K562 (cell line): ENCODE data around the gene ADAMTS14. TPM values are rescaled to one million over a fixed set of nuclear protein-coding genes. Genes with fewer than 3 reads are reported as not detected.
A peak's percentile ranks its signal among the peaks of the same experiment; 100 is the strongest.

Source experiments
- CEBPG ChIP-seq, 3 experiments: fragments of 200-800 bp in 1 of 3; sonication (Bioruptor generic) in 1 of 3; sonication (generic) in 1 of 3; formaldehyde crosslinking in 1 of 3; IDR thresholded peaks in 2 of 3; conservative IDR thresholded peaks in 1 of 3; 2 replicates each; pipeline versions ENCODE4 v1.6.1 to v1.8.0; 2016 to 2022; ENCODE audit warnings: missing compliant biosample characterization in 2 of 3, missing genetic modification characterization in 2 of 3, mild to moderate bottlenecking in 1 of 3, missing genetic modification reagents in 1 of 3
- CXXC5 ChIP-seq: fragments of 250-450 bp; sonication (Bioruptor Pico); IDR thresholded peaks from 2 replicates; pipeline ENCODE4 v1.8.0; 2022; ENCODE audit warnings: inconsistent platforms, mild to moderate bottlenecking, moderate library complexity
- MTF1 ChIP-seq: fragments of 250-450 bp; sonication (Bioruptor Pico); IDR thresholded peaks from 2 replicates; pipeline ENCODE4 v1.9.0; 2021; ENCODE audit warnings: moderate library complexity, mild to moderate bottlenecking, inconsistent platforms, borderline replicate concordance
- POU5F1 ChIP-seq: fragments of 150-350 bp; IDR thresholded peaks from 2 replicates; pipeline ENCODE4 v1.6.1; 2014; ENCODE audit warnings: borderline replicate concordance, low read length, low read depth, mild to moderate bottlenecking; ENCODE audit not compliant: partially characterized antibody
- SMAD1 ChIP-seq: fragments of 150-350 bp; IDR thresholded peaks from 2 replicates; pipeline ENCODE4 v1.6.1; 2014; ENCODE audit warnings: low read length, low read depth; ENCODE audit not compliant: partially characterized antibody
- SMAD4 ChIP-seq: fragments of 250-450 bp; sonication (Bioruptor Pico); conservative IDR thresholded peaks from 2 replicates; pipeline ENCODE4 v1.8.0; 2021; ENCODE audit warnings: inconsistent platforms, mild to moderate bottlenecking, moderate library complexity
- SOX6 ChIP-seq: fragments of 450-650 bp; IDR thresholded peaks from 2 replicates; pipeline ENCODE4 v1.6.1; 2014; ENCODE audit warnings: mild to moderate bottlenecking
- SREBF2 ChIP-seq: sonication (generic); formaldehyde crosslinking; IDR thresholded peaks from 2 replicates; pipeline ENCODE4 v1.4.0; 2020; ENCODE audit warnings: mild to moderate bottlenecking, missing genetic modification reagents
- TARDBP ChIP-seq: fragments of 450-650 bp; IDR thresholded peaks from 2 replicates; pipeline ENCODE4 v1.6.1; 2016
- U2AF2 ChIP-seq: fragments of 200-400 bp; formaldehyde crosslinking; optimal IDR thresholded peaks from 2 replicates; pipeline ENCODE3; 2017; ENCODE audit warnings: low read depth, mild to moderate bottlenecking, low read length
- XRCC3 ChIP-seq: fragments of 450-650 bp; IDR thresholded peaks from 2 replicates; pipeline ENCODE4 v1.6.1; 2017; ENCODE audit warnings: mild to moderate bottlenecking, moderate library complexity
- ZKSCAN1 ChIP-seq: fragments of 150-350 bp; IDR thresholded peaks from 2 replicates; pipeline ENCODE4 v1.6.1; 2016; ENCODE audit warnings: low read depth, low read length
- ZNF239 ChIP-seq: fragments of 250-450 bp; sonication (Bioruptor Pico); IDR thresholded peaks from 2 replicates; pipeline ENCODE4 v1.4.0; 2020; ENCODE audit warnings: mild to moderate bottlenecking
- polyA plus RNA-seq, 8 experiments: library from polyadenylated mRNA; depleted of rRNA in 4 of 8; stranded (reverse) in 5 of 8; unstranded in 3 of 8; fragments of >200 nt; fragmentation: Nextera tagmentation in 2 of 8; fragmentation: Illumina TruSeq in 1 of 8; extraction: Ambion mirVana in 2 of 8; extraction: Trizol in 1 of 8; gene quantifications; 2 replicates each; pipeline versions ENCODE4 v1.2.1 to v1.2.3, GENCODE V29; 2011 to 2014; ENCODE audit warnings: inconsistent platforms in 1 of 8, missing spikeins in 1 of 8
- total RNA-seq, 7 experiments: library from RNA; depleted of rRNA in 6 of 7; stranded (reverse); fragments of >200 nt in 6 of 7; fragmentation: Illumina TruSeq in 2 of 7; extraction: Trizol in 2 of 7; gene quantifications; 2 replicates each; pipeline versions ENCODE4 v1.2.1 to v1.2.3, GENCODE V29; 2011 to 2021; ENCODE audit warnings: low replicate concordance in 1 of 7
- TF ChIP-seq, protein P1 (sequence below), 2 experiments: IDR thresholded peaks; 2 replicates each; pipeline ENCODE4 v1.6.1; 2012; ENCODE audit warnings: improper control_type of control experiment in 2 of 2, low read depth in 2 of 2, low read length in 2 of 2, borderline replicate concordance in 1 of 2
- TF ChIP-seq, protein P2 (sequence below): sonication (generic); formaldehyde crosslinking; IDR thresholded peaks from 2 replicates; pipeline ENCODE4 v1.8.0; 2022; ENCODE audit warnings: missing genetic modification reagents, mild to moderate bottlenecking, moderate library complexity, borderline replicate concordance
- TF ChIP-seq, protein P3 (sequence below): fragments of 250-450 bp; sonication (Bioruptor Pico); IDR thresholded peaks from 2 replicates; pipeline ENCODE4 v1.4.0; 2020; ENCODE audit warnings: mild to moderate bottlenecking, moderate library complexity, borderline replicate concordance

The ADAMTS14 gene
- total and polyA plus RNA-seq, 9 of the 15 experiments (the other 6 are each of a cell fraction or from before 2014, with no cell fraction given) = 0.04 to 37.4 (median 15.9) TPM

DNA sequence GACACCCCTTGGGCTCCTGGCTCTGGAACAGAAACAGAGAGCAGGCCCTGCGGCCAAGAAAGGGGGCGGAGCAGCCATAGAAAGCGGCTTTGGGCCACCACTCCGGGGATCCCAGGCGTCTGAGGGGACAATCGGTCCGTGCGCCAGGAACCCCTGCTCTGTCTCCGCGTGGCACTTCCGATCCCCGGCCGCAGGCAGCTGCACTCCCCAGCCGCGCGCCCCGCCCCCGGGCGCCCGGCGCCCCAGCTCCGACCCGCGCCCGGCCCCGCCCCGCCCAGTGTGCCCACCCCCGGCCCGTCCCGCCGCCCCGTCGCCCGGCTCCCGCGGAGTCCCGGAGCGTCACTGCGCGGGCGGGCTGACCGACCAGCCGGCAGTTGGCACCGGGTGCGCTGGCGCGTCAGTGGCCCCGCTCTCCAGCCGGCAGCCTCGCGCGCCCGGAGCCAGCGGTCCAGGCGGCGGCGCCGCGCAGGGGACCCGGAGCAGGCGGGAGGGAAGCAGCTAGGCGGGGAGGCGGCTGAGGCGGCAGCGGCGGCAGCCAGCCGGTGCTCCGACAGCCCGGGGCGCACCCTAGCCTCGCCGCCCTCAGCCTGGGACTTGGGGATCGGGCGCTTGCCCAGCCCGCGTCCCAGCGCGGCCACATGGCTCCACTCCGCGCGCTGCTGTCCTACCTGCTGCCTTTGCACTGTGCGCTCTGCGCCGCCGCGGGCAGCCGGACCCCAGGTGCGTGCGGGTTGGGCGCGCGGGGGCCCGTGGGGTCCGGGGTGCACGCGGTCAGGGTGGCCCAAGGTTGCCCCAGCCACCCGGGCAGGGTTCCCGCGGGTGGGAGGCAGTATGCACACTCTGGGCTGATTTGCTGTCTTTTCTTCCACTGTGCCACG, at the start of gene ADAMTS14 (continued):
- TF ChIP-seq, protein P1, sequence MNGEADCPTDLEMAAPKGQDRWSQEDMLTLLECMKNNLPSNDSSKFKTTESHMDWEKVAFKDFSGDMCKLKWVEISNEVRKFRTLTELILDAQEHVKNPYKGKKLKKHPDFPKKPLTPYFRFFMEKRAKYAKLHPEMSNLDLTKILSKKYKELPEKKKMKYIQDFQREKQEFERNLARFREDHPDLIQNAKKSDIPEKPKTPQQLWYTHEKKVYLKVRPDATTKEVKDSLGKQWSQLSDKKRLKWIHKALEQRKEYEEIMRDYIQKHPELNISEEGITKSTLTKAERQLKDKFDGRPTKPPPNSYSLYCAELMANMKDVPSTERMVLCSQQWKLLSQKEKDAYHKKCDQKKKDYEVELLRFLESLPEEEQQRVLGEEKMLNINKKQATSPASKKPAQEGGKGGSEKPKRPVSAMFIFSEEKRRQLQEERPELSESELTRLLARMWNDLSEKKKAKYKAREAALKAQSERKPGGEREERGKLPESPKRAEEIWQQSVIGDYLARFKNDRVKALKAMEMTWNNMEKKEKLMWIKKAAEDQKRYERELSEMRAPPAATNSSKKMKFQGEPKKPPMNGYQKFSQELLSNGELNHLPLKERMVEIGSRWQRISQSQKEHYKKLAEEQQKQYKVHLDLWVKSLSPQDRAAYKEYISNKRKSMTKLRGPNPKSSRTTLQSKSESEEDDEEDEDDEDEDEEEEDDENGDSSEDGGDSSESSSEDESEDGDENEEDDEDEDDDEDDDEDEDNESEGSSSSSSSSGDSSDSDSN (IDR thresholded peaks at IDR 0.05; ENCODE audit: borderline replicate concordance in 1 of 2, low read depth in 2 of 2, low read length in 2 of 2) = peak; percentile 58 to 92; a peak in 3 of 4 replicates
- TF ChIP-seq U2AF2 (no peak), SMAD4 (CRISPR knock-in tag) (peak; percentile 75), XRCC3 (no peak), MTF1 (no peak), SOX6 (no peak; the same call in 1 of the 2 replicates), ZNF239 (CRISPR knock-in tag) (peak; percentile 5; the same call in 1 of the 2 replicates), CEBPG (CRISPR knock-in tag; IDR thresholded peaks at IDR 0.05) (no peak), CEBPG (tag; conservative IDR thresholded peaks at IDR 0.05 in 1 of 2, IDR thresholded peaks at IDR 0.05 in 1 of 2) (no peak), POU5F1 (no peak), SREBF2 (no peak), CXXC5 (CRISPR knock-in tag) (peak; percentile 71), ZKSCAN1 (0 out of 2 replicates have a peak, but pooled peaks have one; percentile 5), TARDBP (no peak), SMAD1 (peak; percentile 44)
- TF ChIP-seq, protein P2, sequence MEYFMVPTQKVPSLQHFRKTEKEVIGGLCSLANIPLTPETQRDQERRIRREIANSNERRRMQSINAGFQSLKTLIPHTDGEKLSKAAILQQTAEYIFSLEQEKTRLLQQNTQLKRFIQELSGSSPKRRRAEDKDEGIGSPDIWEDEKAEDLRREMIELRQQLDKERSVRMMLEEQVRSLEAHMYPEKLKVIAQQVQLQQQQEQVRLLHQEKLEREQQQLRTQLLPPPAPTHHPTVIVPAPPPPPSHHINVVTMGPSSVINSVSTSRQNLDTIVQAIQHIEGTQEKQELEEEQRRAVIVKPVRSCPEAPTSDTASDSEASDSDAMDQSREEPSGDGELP (CRISPR knock-in tag) = peak; percentile 58; the same call in 1 of the 2 replicates
- TF ChIP-seq, protein P3, sequence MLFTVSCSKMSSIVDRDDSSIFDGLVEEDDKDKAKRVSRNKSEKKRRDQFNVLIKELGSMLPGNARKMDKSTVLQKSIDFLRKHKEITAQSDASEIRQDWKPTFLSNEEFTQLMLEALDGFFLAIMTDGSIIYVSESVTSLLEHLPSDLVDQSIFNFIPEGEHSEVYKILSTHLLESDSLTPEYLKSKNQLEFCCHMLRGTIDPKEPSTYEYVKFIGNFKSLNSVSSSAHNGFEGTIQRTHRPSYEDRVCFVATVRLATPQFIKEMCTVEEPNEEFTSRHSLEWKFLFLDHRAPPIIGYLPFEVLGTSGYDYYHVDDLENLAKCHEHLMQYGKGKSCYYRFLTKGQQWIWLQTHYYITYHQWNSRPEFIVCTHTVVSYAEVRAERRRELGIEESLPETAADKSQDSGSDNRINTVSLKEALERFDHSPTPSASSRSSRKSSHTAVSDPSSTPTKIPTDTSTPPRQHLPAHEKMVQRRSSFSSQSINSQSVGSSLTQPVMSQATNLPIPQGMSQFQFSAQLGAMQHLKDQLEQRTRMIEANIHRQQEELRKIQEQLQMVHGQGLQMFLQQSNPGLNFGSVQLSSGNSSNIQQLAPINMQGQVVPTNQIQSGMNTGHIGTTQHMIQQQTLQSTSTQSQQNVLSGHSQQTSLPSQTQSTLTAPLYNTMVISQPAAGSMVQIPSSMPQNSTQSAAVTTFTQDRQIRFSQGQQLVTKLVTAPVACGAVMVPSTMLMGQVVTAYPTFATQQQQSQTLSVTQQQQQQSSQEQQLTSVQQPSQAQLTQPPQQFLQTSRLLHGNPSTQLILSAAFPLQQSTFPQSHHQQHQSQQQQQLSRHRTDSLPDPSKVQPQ = no peak
